Tibial nerve (tissue), 3 donors: ENCODE results near the gene USP7.

Source experiments
- CTCF ChIP-seq, 5 experiments: fragments of 200-600 bp in 3 of 5; fragments of 450-650 bp in 2 of 5; sonication (generic) in 3 of 5; IDR thresholded peaks; one replicate each; pipeline ENCODE4 v1.5.1; 2016 to 2019; ENCODE audit warnings: antibody characterized with exemption in 5 of 5, mild to moderate bottlenecking in 3 of 5, moderate library complexity in 2 of 5
- POLR2A ChIP-seq, 2 donors: fragments of 450-650 bp; IDR thresholded peaks; one replicate each; pipeline ENCODE4 v1.6.1; 2017; ENCODE audit warnings: antibody characterized with exemption in 2 of 2, mild to moderate bottlenecking in 2 of 2, moderate library complexity in 2 of 2

- TF ChIP-seq POLR2A (IDR thresholded peaks at IDR 0.05) = no peak
- TF ChIP-seq CTCF (IDR thresholded peaks at IDR 0.05) = no peak
Observed at GRCh38 chr16:8878523-8878911, 85.2 kb downstream of the USP7 start.
